ENCODE results near the gene RNU5B-1.

RNU5B-1 gene

DNA sequence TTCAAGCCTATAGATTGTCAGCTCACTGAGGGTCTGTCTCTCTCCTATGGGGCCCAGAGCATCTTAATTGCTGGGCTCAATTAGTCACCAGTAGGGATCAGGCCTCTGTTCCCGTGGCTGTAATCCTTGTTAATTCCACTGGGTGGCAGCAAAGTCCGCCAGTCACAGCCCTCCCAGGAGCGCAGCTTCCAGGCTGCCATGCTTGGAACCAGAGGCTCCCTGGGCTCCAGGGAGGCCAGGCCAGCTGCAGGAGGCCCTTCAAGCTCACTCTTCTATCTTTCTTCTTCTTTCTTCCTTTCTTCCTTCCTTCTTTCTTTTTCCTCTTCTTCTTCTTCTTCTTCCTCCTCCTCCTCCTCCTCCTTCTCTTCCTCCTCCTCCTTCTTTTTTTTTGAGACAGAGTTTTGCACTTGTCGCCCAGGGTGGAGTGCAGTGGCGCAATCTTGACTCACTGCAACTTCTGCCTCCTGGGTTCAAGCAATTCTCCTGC lies 14.4 kb downstream of the RNU5B-1 start (continued):
- TF ChIP-seq, protein P1, sequence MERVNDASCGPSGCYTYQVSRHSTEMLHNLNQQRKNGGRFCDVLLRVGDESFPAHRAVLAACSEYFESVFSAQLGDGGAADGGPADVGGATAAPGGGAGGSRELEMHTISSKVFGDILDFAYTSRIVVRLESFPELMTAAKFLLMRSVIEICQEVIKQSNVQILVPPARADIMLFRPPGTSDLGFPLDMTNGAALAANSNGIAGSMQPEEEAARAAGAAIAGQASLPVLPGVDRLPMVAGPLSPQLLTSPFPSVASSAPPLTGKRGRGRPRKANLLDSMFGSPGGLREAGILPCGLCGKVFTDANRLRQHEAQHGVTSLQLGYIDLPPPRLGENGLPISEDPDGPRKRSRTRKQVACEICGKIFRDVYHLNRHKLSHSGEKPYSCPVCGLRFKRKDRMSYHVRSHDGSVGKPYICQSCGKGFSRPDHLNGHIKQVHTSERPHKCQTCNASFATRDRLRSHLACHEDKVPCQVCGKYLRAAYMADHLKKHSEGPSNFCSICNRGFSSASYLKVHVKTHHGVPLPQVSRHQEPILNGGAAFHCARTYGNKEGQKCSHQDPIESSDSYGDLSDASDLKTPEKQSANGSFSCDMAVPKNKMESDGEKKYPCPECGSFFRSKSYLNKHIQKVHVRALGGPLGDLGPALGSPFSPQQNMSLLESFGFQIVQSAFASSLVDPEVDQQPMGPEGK (CRISPR knock-in tag; IDR thresholded peaks at IDR 0.05; ENCODE audit: borderline replicate concordance): no peak
- TF ChIP-seq ZNF70 (CRISPR knock-in tag; IDR thresholded peaks at IDR 0.05) (no peak), RARB (CRISPR knock-in tag; IDR thresholded peaks at IDR 0.05) (no peak), ZNF8 (CRISPR knock-in tag; IDR thresholded peaks at IDR 0.05) (no peak), BACH2 (CRISPR knock-in tag; IDR thresholded peaks at IDR 0.05; ENCODE audit: borderline replicate concordance) (no peak)

DNA sequence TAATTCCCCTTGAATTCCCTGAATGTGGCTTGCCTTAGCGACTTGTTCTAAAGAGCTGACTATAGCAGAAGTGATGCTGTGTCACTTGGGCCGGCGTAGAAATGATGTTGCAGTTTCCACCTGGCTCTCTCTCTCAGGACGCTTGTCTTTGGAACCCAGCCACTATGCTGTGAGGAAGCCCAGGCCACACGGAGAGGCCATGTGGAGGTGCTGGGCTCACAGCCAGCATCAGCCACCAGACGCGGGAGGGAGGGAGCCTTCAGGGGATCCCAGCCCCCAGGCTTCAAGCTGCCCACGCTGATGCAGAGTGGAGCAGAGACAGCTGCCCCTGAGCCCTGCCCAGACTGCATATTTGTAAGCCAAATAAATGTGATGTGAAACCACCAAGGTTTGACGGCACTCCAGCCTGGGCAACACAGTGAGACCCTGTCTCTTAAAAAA lies 18.6 kb downstream of the RNU5B-1 start:
- peak; percentile 74 for ATAC-seq
- TF ChIP-seq GLIS3 (CRISPR knock-in tag; IDR thresholded peaks at IDR 0.05): peak; percentile 65; the same call in 1 of the 2 replicates
- peak; percentile 32; the same call in 1 of the 2 replicates for TF ChIP-seq ISL1 (CRISPR knock-in tag; IDR thresholded peaks at IDR 0.05)
- TF ChIP-seq, protein P2, sequence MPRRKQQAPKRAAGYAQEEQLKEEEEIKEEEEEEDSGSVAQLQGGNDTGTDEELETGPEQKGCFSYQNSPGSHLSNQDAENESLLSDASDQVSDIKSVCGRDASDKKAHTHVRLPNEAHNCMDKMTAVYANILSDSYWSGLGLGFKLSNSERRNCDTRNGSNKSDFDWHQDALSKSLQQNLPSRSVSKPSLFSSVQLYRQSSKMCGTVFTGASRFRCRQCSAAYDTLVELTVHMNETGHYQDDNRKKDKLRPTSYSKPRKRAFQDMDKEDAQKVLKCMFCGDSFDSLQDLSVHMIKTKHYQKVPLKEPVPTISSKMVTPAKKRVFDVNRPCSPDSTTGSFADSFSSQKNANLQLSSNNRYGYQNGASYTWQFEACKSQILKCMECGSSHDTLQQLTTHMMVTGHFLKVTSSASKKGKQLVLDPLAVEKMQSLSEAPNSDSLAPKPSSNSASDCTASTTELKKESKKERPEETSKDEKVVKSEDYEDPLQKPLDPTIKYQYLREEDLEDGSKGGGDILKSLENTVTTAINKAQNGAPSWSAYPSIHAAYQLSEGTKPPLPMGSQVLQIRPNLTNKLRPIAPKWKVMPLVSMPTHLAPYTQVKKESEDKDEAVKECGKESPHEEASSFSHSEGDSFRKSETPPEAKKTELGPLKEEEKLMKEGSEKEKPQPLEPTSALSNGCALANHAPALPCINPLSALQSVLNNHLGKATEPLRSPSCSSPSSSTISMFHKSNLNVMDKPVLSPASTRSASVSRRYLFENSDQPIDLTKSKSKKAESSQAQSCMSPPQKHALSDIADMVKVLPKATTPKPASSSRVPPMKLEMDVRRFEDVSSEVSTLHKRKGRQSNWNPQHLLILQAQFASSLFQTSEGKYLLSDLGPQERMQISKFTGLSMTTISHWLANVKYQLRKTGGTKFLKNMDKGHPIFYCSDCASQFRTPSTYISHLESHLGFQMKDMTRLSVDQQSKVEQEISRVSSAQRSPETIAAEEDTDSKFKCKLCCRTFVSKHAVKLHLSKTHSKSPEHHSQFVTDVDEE (CRISPR knock-in tag; IDR thresholded peaks at IDR 0.05): peak; percentile 93
- TF ChIP-seq SNAI2 (CRISPR knock-in tag; IDR thresholded peaks at IDR 0.05): 0 out of 2 replicates have a peak, but pooled peaks have one; percentile 39
- peak; percentile 82; the same call in 1 of the 2 replicates for TF ChIP-seq BACH2 (CRISPR knock-in tag; IDR thresholded peaks at IDR 0.05; ENCODE audit: borderline replicate concordance)
- no peak for TF ChIP-seq ZFP30 (CRISPR knock-in tag; IDR thresholded peaks at IDR 0.05)
- TF ChIP-seq TCF4 (CRISPR knock-in tag; IDR thresholded peaks at IDR 0.05; ENCODE audit: borderline replicate concordance): peak; percentile 97
- 0 out of 2 replicates have a peak, but pooled peaks have one; percentile 25 for TF ChIP-seq CSDC2 (CRISPR knock-in tag; IDR thresholded peaks at IDR 0.05)
- TF ChIP-seq, protein P3, sequence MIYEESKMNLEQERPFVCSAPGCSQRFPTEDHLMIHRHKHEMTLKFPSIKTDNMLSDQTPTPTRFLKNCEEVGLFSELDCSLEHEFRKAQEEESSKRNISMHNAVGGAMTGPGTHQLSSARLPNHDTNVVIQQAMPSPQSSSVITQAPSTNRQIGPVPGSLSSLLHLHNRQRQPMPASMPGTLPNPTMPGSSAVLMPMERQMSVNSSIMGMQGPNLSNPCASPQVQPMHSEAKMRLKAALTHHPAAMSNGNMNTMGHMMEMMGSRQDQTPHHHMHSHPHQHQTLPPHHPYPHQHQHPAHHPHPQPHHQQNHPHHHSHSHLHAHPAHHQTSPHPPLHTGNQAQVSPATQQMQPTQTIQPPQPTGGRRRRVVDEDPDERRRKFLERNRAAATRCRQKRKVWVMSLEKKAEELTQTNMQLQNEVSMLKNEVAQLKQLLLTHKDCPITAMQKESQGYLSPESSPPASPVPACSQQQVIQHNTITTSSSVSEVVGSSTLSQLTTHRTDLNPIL (CRISPR knock-in tag; IDR thresholded peaks at IDR 0.05; ENCODE audit: low read depth): no peak
- TF ChIP-seq, protein P4, sequence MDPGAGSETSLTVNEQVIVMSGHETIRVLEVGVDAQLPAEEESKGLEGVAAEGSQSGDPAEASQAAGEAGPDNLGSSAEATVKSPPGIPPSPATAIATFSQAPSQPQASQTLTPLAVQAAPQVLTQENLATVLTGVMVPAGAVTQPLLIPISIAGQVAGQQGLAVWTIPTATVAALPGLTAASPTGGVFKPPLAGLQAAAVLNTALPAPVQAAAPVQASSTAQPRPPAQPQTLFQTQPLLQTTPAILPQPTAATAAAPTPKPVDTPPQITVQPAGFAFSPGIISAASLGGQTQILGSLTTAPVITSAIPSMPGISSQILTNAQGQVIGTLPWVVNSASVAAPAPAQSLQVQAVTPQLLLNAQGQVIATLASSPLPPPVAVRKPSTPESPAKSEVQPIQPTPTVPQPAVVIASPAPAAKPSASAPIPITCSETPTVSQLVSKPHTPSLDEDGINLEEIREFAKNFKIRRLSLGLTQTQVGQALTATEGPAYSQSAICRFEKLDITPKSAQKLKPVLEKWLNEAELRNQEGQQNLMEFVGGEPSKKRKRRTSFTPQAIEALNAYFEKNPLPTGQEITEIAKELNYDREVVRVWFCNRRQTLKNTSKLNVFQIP (CRISPR knock-in tag; IDR thresholded peaks at IDR 0.05; ENCODE audit: borderline replicate concordance, low read depth): no peak

DNA sequence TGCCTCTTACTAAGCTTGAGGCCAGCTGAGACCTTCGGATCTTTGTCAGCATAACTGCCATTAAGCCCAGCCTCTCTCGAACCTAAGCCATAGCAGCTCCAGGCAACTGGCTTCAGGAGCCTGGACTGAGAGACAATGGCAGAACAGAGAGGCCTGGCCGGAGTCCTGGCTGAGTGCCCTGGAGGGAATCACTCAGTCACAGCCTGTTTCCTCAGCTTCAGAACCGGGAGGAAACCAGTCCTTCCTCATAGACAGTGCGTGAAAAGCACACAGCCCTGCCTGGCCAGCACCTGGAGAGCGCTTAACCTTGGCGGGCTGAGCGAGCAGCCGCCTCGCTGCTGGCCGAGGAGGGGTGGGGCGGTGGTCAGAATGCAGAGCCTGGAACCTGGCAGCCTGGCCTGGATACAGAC lies 21.6 kb downstream of the RNU5B-1 start:
- ATAC-seq: peak; percentile 30; the same call in 2 of the 3 replicates
- no peak for TF ChIP-seq PPARA (CRISPR knock-in tag; IDR thresholded peaks at IDR 0.05; ENCODE audit: borderline replicate concordance)
- TF ChIP-seq, protein P4 (CRISPR knock-in tag; IDR thresholded peaks at IDR 0.05; ENCODE audit: borderline replicate concordance, low read depth): no peak
- TF ChIP-seq GLIS3 (CRISPR knock-in tag; IDR thresholded peaks at IDR 0.05): no peak
- no peak for TF ChIP-seq ZNF8 (CRISPR knock-in tag; IDR thresholded peaks at IDR 0.05)
- TF ChIP-seq TOX (CRISPR knock-in tag; IDR thresholded peaks at IDR 0.05; ENCODE audit: borderline replicate concordance): no peak
- peak; percentile 16; the same call in 1 of the 2 replicates for TF ChIP-seq TCF4 (CRISPR knock-in tag; IDR thresholded peaks at IDR 0.05; ENCODE audit: borderline replicate concordance)

DNA sequence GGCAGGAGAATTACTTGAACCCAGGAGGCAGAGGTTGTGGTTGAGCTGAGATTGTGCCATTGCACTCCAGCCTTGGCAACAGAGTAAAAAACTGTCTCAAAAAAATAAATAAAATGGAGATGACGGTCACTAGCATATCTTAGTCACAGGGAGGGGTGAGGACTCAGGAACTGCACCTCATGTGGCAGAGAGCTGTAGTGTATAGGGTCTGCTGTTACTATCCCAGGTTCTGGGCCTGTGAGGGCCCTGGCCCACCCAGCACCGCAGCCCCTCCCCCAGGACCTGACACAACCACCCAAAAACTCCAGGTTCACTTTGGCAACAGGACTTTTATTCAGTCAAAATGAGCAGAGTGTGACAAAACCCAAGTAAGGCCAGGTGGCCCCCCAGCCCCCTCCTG lies 22.3 kb downstream of the RNU5B-1 start:
- ATAC-seq: no peak
- TF ChIP-seq ZNF565 (CRISPR knock-in tag; conservative IDR thresholded peaks at IDR 0.05; ENCODE audit: low read depth): no peak
- TF ChIP-seq, protein P4 (CRISPR knock-in tag; IDR thresholded peaks at IDR 0.05; ENCODE audit: borderline replicate concordance, low read depth): no peak
- no peak for TF ChIP-seq ZNF8 (CRISPR knock-in tag; IDR thresholded peaks at IDR 0.05)
- TF ChIP-seq RARB (CRISPR knock-in tag; IDR thresholded peaks at IDR 0.05): no peak
- no peak for TF ChIP-seq TCF4 (CRISPR knock-in tag; IDR thresholded peaks at IDR 0.05; ENCODE audit: borderline replicate concordance)
- no peak for TF ChIP-seq ZFP30 (CRISPR knock-in tag; IDR thresholded peaks at IDR 0.05)
- TF ChIP-seq, protein P2 (CRISPR knock-in tag; IDR thresholded peaks at IDR 0.05): no peak
- no peak for TF ChIP-seq TOX (CRISPR knock-in tag; IDR thresholded peaks at IDR 0.05; ENCODE audit: borderline replicate concordance)
- no peak for TF ChIP-seq ZNF70 (CRISPR knock-in tag; IDR thresholded peaks at IDR 0.05)
- no peak for TF ChIP-seq ZFP3 (CRISPR knock-in tag; IDR thresholded peaks at IDR 0.05)
- no peak for TF ChIP-seq ZC3H10 (CRISPR knock-in tag; IDR thresholded peaks at IDR 0.05)
- no peak for TF ChIP-seq BACH2 (CRISPR knock-in tag; IDR thresholded peaks at IDR 0.05; ENCODE audit: borderline replicate concordance)
- no peak for TF ChIP-seq ESRRG (CRISPR knock-in tag; IDR thresholded peaks at IDR 0.05)
- TF ChIP-seq SNAI2 (CRISPR knock-in tag; IDR thresholded peaks at IDR 0.05): no peak

Measured in SK-N-SH treated with all-trans-retinoic acid at 6 μM for 48 hours (cell line).